SK-N-SH (cell line): ENCODE data around the gene B4GALT3. TPM values are rescaled to one million over a fixed set of nuclear protein-coding genes. Genes with fewer than 3 reads are reported as not detected.

Source experiments
- CTCF ChIA-PET: fragments of 300-600, 350-600 bp; formaldehyde crosslinking; extraction: SDS; loops from one replicate; lab custom pipeline; 2021; lab: Yijun Ruan, JAX
- POLR2A ChIA-PET: fragments of 350-600 bp; sonication (Branson Sonifier 250); formaldehyde crosslinking; extraction: SDS; loops from one replicate; lab custom pipeline; 2020; ENCODE audit warnings: antibody characterized with exemption, inconsistent platforms; lab: Yijun Ruan, JAX
- DNase-seq: peaks from one replicate; pipeline ENCODE4 v3.0.0; 2012
- H2AFZ ChIP-seq: fragments of 200-600 bp; sonication (generic); 2 replicates; pipeline ENCODE4 v1.8.1; 2016; ENCODE audit warnings: antibody characterized with exemption, mild to moderate bottlenecking, low read depth
- H3F3A ChIP-seq: fragments of 200-600 bp; sonication (generic); replicated peaks from 2 replicates; pipeline ENCODE3; 2016; ENCODE audit warnings: antibody characterized with exemption, mild to moderate bottlenecking; ENCODE audit not compliant: insufficient read depth
- H3K27ac ChIP-seq, 2 experiments: fragments of 200-500 bp in 1 of 2; fragments of 200-600 bp in 1 of 2; sonication (Bioruptor generic) in 1 of 2; sonication (generic), shearing (Covaris generic) in 1 of 2; 2 replicates each; pipeline versions ENCODE4 v1.5.1 to v1.6.1; 2014 to 2016; ENCODE audit warnings: low read depth in 2 of 2, inconsistent platforms in 1 of 2, low read length in 1 of 2, mild to moderate bottlenecking in 1 of 2, mixed read lengths in 1 of 2
- H3K27me3 ChIP-seq: fragments of 200-600 bp; sonication (generic), shearing (Covaris generic); 2 replicates; pipeline ENCODE4 v1.6.1; 2016; ENCODE audit warnings: mixed run types; ENCODE audit not compliant: insufficient read depth
- H3K36me3 ChIP-seq, 2 experiments: fragments of 200-500 bp in 1 of 2; fragments of 200-600 bp in 1 of 2; sonication (Bioruptor generic) in 1 of 2; sonication (generic) in 1 of 2; replicated peaks in 1 of 2; 2 replicates each; pipeline versions ENCODE3 to v1.5.1; 2014 to 2016; ENCODE audit warnings: low read length in 1 of 2, mild to moderate bottlenecking in 1 of 2; ENCODE audit not compliant: insufficient read depth in 2 of 2, control insufficient read depth in 1 of 2
- H3K4me1 ChIP-seq, 2 experiments: fragments of 200-500 bp in 1 of 2; fragments of 200-600 bp in 1 of 2; sonication (Bioruptor generic) in 1 of 2; sonication (generic), shearing (Covaris generic) in 1 of 2; 2 replicates each; pipeline versions ENCODE4 v1.5.1 to v1.6.1; 2014 to 2016; ENCODE audit warnings: low read depth in 1 of 2, low read length in 1 of 2, mixed run types in 1 of 2; ENCODE audit not compliant: insufficient read depth in 2 of 2, control insufficient read depth in 1 of 2
- H3K4me2 ChIP-seq: fragments of 200-600 bp; sonication (generic), shearing (Covaris generic); 2 replicates; pipeline ENCODE4 v1.6.1; 2017; ENCODE audit warnings: mixed run types
- H3K4me3 ChIP-seq, 2 experiments: fragments of 200-500 bp in 1 of 2; fragments of 200-600 bp in 1 of 2; sonication (Bioruptor generic) in 1 of 2; sonication (generic), shearing (Covaris generic) in 1 of 2; 2 replicates each; pipeline versions ENCODE4 v1.5.1 to v1.8.1; 2014 to 2016; ENCODE audit warnings: low read depth in 2 of 2, inconsistent platforms in 1 of 2, low read length in 1 of 2, mild to moderate bottlenecking in 1 of 2, mixed read lengths in 1 of 2, moderate library complexity in 1 of 2
- H3K79me2 ChIP-seq: fragments of 200-600 bp; sonication (generic); 2 replicates; pipeline ENCODE4 v1.8.1; 2017; ENCODE audit warnings: mild to moderate bottlenecking; ENCODE audit not compliant: insufficient read depth
- H3K9ac ChIP-seq: fragments of 200-600 bp; sonication (generic); 2 replicates; pipeline ENCODE4 v1.6.1; 2017; ENCODE audit warnings: mixed run types
- H3K9me2 ChIP-seq: fragments of 200-600 bp; sonication (generic); 2 replicates; pipeline ENCODE4 v1.6.1; 2017; ENCODE audit warnings: mixed run types
- H3K9me3 ChIP-seq: fragments of 200-600 bp; sonication (generic); 2 replicates; pipeline ENCODE4 v1.6.1; 2017; ENCODE audit warnings: mixed run types, mild to moderate bottlenecking, moderate library complexity
- H4K20me1 ChIP-seq: fragments of 200-600 bp; sonication (generic); 2 replicates; pipeline ENCODE4 v1.6.1; 2017; ENCODE audit warnings: mild to moderate bottlenecking, mixed run types; ENCODE audit not compliant: insufficient read depth
- EZH2phosphoT487 ChIP-seq: fragments of 200-600 bp; sonication (generic); IDR thresholded peaks from 2 replicates; pipeline ENCODE4 v1.6.1; 2017; ENCODE audit warnings: low read depth, mixed run types, mild to moderate bottlenecking, antibody characterized with exemption, moderate library complexity, borderline replicate concordance
- FOSL2 ChIP-seq: IDR thresholded peaks from 2 replicates; pipeline ENCODE4 v1.4.0; 2012; ENCODE audit warnings: low read depth, mild to moderate bottlenecking, moderate library complexity, borderline replicate concordance
- GABPA ChIP-seq: IDR thresholded peaks from 2 replicates; pipeline ENCODE4 v1.4.0; 2012; ENCODE audit warnings: low read depth, mild to moderate bottlenecking
- GATA2 ChIP-seq: sonication (generic); formaldehyde crosslinking; IDR thresholded peaks from 2 replicates; pipeline ENCODE4 v1.5.0; 2020; ENCODE audit warnings: mild to moderate bottlenecking, missing genetic modification reagents
- MAX ChIP-seq: IDR thresholded peaks from 2 replicates; pipeline ENCODE4 v1.4.0; 2012; ENCODE audit warnings: low read depth
- MXI1 ChIP-seq: IDR thresholded peaks from 2 replicates; pipeline ENCODE4 v1.6.1; 2012; ENCODE audit warnings: mild to moderate bottlenecking, low read depth, low read length, improper control_type of control experiment
- NRF1 ChIP-seq: IDR thresholded peaks from 2 replicates; pipeline ENCODE4 v1.6.1; 2012; ENCODE audit warnings: low read depth, mild to moderate bottlenecking, low read length
- REST ChIP-seq: IDR thresholded peaks from 2 replicates; pipeline ENCODE4 v1.6.1; 2012; ENCODE audit warnings: mild to moderate bottlenecking, low read depth, low read length, moderate library complexity
- TCF12 ChIP-seq: IDR thresholded peaks from 2 replicates; pipeline ENCODE4 v1.4.0; 2012
- WGBS: methylation state at CpG from one replicate; pipeline ENCODE4 v1.1.6; 2017; ENCODE audit warnings: low lambda C conversion rate; 5-methylcytosine and 5-hydroxymethylcytosine counted together
- polyA plus RNA-seq, 3 experiments: library from polyadenylated mRNA; depleted of rRNA; stranded (reverse); fragments of >200 nt; gene quantifications; 2 replicates each; pipeline ENCODE4 v1.2.3, GENCODE V29; 2012
- TF ChIP-seq, protein P1 (sequence below): IDR thresholded peaks from 2 replicates; pipeline ENCODE4 v1.4.0; 2012; ENCODE audit warnings: low read depth, borderline replicate concordance
- TF ChIP-seq, protein P2 (sequence below): IDR thresholded peaks from 2 replicates; pipeline ENCODE4 v1.4.0; 2012; ENCODE audit warnings: low read depth, borderline replicate concordance

Gene B4GALT3
- polyA plus RNA-seq, 1 of the 3 experiments (the other 2 are of a cell fraction) = 56.5 TPM

DNA sequence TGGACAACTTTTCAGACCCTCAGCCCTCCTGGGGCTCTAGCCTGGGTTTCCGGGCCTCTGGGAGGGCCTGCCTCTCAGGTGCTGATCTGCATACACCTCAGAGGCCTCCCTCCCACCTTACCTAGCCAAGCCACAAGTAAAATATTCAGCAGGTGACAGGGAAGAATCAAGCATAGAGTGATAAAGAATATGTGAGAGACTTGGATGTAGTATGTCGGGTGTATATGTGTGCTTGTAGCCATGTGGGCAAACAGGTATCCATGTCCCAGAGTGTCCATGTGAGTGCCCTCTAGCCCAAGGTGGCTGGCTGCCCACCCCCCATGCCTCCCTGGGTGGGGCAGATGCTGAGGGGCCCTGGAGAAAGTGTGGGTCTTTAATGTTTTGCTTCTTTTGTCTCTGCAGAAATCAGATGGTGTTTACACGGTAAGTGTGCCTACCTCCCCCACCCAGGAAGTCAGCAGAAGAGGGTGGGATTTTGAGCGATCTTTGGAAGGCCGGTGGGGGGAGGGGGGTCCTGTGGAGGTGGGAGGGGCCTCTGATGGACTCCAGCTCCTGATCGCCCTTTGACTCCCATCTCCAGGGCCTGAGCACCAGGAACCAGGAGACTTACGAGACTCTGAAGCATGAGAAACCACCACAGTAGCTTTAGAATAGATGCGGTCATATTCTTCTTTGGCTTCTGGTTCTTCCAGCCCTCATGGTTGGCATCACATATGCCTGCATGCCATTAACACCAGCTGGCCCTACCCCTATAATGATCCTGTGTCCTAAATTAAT, 41.2 kb upstream of the B4GALT3 start (continued):
- TF ChIP-seq MAX (no peak), EZH2phosphoT487 (no peak)
- TF ChIP-seq, all 33 proteins: peak for 0

GRCh38 chr1:161217831-161218230, 40.5 kb upstream of the B4GALT3 start:
- Histone ChIP-seq H3K9ac (no peak overlapping the region), H3K4me3 (no peak overlapping the region), H3K27ac (no peak overlapping the region; a peak in 1 of 4 replicates), H3K4me2 (no peak overlapping the region), H3K9me2 (no peaks in the 10 kb centered on the region), H3K36me3 (peaks cover 16 to 19% of the 10 kb centered on the region in 2 experiments), H3K9me3 (no peaks in the 10 kb centered on the region), H2AFZ (no peak overlapping the region), H3K27me3 (no peaks in the 10 kb centered on the region), H4K20me1 (no peaks in the 10 kb centered on the region), H3F3A (no peaks in the 10 kb centered on the region), H3K79me2 (no peaks in the 10 kb centered on the region), H3K4me1 (no peaks in the 10 kb centered on the region; a peak in 1 of 4 replicates)
- CTCF ChIA-PET = interaction anchor here (1.2 to 6.0 kb wide), 4 partner anchors 8 to 164 kb away, joined by 3 to 40 read pairs (median 18); partner anchors contain the start of genes NDUFS2 and TOMM40L
- TF ChIP-seq, protein P1, sequence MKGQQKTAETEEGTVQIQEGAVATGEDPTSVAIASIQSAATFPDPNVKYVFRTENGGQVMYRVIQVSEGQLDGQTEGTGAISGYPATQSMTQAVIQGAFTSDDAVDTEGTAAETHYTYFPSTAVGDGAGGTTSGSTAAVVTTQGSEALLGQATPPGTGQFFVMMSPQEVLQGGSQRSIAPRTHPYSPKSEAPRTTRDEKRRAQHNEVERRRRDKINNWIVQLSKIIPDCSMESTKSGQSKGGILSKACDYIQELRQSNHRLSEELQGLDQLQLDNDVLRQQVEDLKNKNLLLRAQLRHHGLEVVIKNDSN = no peak
- TF ChIP-seq GATA2 (CRISPR knock-in tag) = no peak
- TF ChIP-seq, protein P2, sequence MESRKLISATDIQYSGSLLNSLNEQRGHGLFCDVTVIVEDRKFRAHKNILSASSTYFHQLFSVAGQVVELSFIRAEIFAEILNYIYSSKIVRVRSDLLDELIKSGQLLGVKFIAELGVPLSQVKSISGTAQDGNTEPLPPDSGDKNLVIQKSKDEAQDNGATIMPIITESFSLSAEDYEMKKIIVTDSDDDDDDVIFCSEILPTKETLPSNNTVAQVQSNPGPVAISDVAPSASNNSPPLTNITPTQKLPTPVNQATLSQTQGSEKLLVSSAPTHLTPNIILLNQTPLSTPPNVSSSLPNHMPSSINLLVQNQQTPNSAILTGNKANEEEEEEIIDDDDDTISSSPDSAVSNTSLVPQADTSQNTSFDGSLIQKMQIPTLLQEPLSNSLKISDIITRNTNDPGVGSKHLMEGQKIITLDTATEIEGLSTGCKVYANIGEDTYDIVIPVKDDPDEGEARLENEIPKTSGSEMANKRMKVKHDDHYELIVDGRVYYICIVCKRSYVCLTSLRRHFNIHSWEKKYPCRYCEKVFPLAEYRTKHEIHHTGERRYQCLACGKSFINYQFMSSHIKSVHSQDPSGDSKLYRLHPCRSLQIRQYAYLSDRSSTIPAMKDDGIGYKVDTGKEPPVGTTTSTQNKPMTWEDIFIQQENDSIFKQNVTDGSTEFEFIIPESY = no peak
- TF ChIP-seq TCF12 = no peak
- no peak for TF ChIP-seq FOSL2
- no peak for TF ChIP-seq NRF1
- no peak for TF ChIP-seq GABPA
- TF ChIP-seq MXI1 = no peak
- no peak for TF ChIP-seq REST
- POLR2A ChIA-PET = no interaction called here
- DNase-seq = no peak
- WGBS = 81% methylated on average over 6 of the region's 6 CpGs
